Measurements from ENCODE around the gene PDE4DIP. TPM values are rescaled to one million over a fixed set of nuclear protein-coding genes. Genes with fewer than 3 reads are reported as not detected.
"Not testable (repeated sequence)": the region's sequence is repeated elsewhere in the genome, so short reads cannot be mapped to it uniquely, and the experiment has no call there.

Gene PDE4DIP
- total and polyA plus RNA-seq, 4 donors = 70.7 to 339 (median 138) TPM

DNA sequence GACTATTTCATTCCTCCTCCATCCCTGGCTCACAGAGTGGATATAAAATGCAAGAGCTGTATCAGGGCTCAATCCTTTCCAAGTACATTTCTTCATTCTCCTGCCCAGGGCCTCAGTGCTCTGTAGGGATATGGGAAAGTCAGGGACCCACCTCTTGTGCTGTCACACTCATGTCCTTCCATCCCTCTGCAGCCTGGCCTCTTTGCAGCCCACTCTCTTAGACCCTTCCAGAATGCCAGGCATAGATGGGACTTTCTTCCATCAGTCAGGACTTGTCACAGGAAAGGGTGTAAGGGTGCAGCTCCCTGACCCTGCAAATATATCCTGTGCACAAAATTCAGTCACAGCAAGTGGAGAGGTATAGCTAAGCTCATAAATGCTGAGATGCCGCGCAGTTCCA is 172.4 kb downstream of the PDE4DIP start:
- 94 to 100% methylated on average over 2 of the region's 2 CpGs for WGBS, 2 donors
- intact Hi-C loops (cut with DNase I); H3K4me1 ChIP-seq (ENCODE audit: control insufficient read depth in 1 of 2, insufficient read depth in 2 of 2, low read length in 2 of 2); H3K4me3 ChIP-seq (ENCODE audit: low read length in 2 of 2); H3K36me3 ChIP-seq (ENCODE audit: control insufficient read depth in 1 of 2, insufficient read depth in 2 of 2, low read length in 1 of 2); H3K27ac ChIP-seq (ENCODE audit: low read depth in 1 of 2, low read length in 2 of 2); H3K9me3 ChIP-seq (ENCODE audit: control insufficient read depth, low read length); H3K27me3 ChIP-seq (ENCODE audit: control insufficient read depth in 1 of 2, insufficient read depth in 2 of 2, low read length in 1 of 2); DNase-seq: not testable (repeated sequence)
- peak; percentile 62 for ATAC-seq (ENCODE audit: low FRiP score)

DNA sequence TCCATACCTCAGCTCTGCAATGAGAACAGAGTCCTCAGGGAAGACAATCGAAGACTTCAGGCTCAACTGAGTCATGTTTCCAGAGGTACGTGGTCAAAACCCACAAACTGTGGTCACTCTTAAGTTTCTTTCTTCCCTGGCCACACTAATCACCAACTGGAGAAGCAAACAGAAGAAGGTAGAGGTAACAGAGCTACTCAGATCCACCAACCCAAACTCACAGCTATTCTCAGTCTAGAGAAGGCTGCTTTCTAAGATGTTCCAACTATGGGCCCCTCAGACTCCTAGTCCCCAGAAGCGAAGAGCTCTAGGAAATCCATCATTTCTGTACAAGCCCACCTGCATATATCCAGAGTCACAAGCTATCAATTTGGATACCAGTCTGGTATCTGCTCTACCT is 174.3 kb downstream of the PDE4DIP start:
- DNase-seq; H3K27ac ChIP-seq (ENCODE audit: low read depth in 1 of 2, low read length in 2 of 2); H3K4me3 ChIP-seq (ENCODE audit: low read length in 2 of 2); H3K36me3 ChIP-seq (ENCODE audit: control insufficient read depth in 1 of 2, insufficient read depth in 2 of 2, low read length in 1 of 2); ATAC-seq (ENCODE audit: low FRiP score); H3K4me1 ChIP-seq (ENCODE audit: control insufficient read depth in 1 of 2, insufficient read depth in 2 of 2, low read length in 2 of 2); intact Hi-C loops (cut with DNase I); H3K27me3 ChIP-seq (ENCODE audit: control insufficient read depth in 1 of 2, insufficient read depth in 2 of 2, low read length in 1 of 2); H3K9me3 ChIP-seq (ENCODE audit: control insufficient read depth, low read length): not testable (repeated sequence)
- WGBS, 2 donors = 93% methylated on average over 2 of the region's 3 CpGs

DNA sequence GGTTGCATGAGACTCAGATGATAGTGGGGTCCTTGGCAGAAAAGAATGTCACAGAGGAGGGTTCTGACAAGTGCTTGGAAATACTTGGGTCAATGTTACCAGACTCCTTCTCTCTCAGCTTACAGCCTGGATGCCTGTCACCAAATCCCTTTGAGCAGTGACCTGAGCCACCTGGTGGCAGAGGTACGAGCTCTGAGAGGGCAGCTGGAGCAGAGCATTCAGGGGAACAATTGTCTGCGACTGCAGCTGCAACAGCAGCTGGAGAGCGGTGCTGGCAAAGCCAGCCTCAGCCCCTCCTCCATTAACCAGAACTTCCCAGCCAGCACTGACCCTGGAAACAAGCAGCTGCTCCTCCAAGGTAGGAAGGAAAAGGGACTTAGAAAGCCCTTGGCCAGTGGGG is 180.1 kb downstream of the PDE4DIP start:
- DNase-seq; H3K27me3 ChIP-seq (ENCODE audit: control insufficient read depth in 1 of 2, insufficient read depth in 2 of 2, low read length in 1 of 2); H3K4me3 ChIP-seq (ENCODE audit: low read length in 2 of 2); intact Hi-C loops (cut with DNase I); ATAC-seq (ENCODE audit: low FRiP score); H3K4me1 ChIP-seq (ENCODE audit: control insufficient read depth in 1 of 2, insufficient read depth in 2 of 2, low read length in 2 of 2); H3K9me3 ChIP-seq (ENCODE audit: control insufficient read depth, low read length); H3K27ac ChIP-seq (ENCODE audit: low read depth in 1 of 2, low read length in 2 of 2); H3K36me3 ChIP-seq (ENCODE audit: control insufficient read depth in 1 of 2, insufficient read depth in 2 of 2, low read length in 1 of 2): not testable (repeated sequence)
- no CpG with 5 or more reads among the region's 3 CpGs for WGBS, 2 donors

DNA sequence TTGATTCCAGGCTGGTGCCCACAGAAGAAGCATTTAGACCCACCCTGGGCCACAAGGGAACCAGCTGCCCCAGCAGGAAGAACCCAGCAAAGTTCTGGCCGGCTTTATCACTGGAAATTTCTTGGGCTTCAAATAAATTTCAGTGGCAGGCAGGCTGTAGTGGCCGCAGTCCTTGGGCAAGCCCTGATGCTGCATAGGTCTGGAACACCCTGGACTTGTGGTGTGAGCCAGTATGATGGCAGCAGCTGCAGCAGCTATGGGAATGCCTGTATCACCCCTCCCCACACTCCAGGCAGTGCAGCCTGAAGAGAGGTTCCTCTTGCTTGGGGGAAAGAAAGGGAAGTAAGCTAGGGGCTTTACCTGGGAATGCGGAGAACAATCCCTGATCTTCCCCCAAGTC is 189.7 kb downstream of the PDE4DIP start:
- H3K27me3 ChIP-seq (ENCODE audit: control insufficient read depth in 1 of 2, insufficient read depth in 2 of 2, low read length in 1 of 2); ATAC-seq (ENCODE audit: low FRiP score); H3K4me3 ChIP-seq (ENCODE audit: low read length in 2 of 2); intact Hi-C loops (cut with DNase I); H3K36me3 ChIP-seq (ENCODE audit: control insufficient read depth in 1 of 2, insufficient read depth in 2 of 2, low read length in 1 of 2); H3K4me1 ChIP-seq (ENCODE audit: control insufficient read depth in 1 of 2, insufficient read depth in 2 of 2, low read length in 2 of 2); DNase-seq; H3K27ac ChIP-seq (ENCODE audit: low read depth in 1 of 2, low read length in 2 of 2); H3K9me3 ChIP-seq (ENCODE audit: control insufficient read depth, low read length): not testable (repeated sequence)
- 84% methylated on average over 2 of the region's 3 CpGs; no CpG with 5 or more reads in 1 of the 2 donors for WGBS, 2 donors

DNA sequence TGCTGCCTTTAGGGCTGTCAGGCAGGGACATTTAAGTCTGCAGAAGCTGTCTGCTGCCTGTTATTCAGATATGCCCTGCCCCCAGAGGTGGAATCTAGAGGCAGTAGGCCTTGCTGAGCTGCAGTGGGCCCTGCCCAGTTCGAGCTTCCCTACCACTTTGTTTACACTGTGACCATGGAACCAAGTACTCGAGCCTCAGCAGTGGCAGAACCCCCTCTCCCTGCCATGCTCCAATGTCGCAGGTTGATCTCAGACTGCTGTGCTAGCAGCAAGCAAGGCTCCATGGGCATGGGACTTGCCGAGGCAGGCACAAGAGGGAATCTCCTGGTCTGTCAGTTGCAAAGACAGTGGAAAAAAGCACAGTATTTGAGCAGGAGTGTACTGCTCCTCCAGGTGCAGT is 198.8 kb downstream of the PDE4DIP start:
- H3K27ac ChIP-seq (ENCODE audit: low read depth in 1 of 2, low read length in 2 of 2); DNase-seq; H3K4me1 ChIP-seq (ENCODE audit: control insufficient read depth in 1 of 2, insufficient read depth in 2 of 2, low read length in 2 of 2); H3K36me3 ChIP-seq (ENCODE audit: control insufficient read depth in 1 of 2, insufficient read depth in 2 of 2, low read length in 1 of 2); H3K9me3 ChIP-seq (ENCODE audit: control insufficient read depth, low read length); H3K27me3 ChIP-seq (ENCODE audit: control insufficient read depth in 1 of 2, insufficient read depth in 2 of 2, low read length in 1 of 2); H3K4me3 ChIP-seq (ENCODE audit: low read length in 2 of 2); intact Hi-C loops (cut with DNase I); ATAC-seq (ENCODE audit: low FRiP score): not testable (repeated sequence)
- 75 to 84% methylated on average over 2 to 4 of the region's 4 CpGs for WGBS, 2 donors

GRCh38 chr1:149064611-149065010 is 220.4 kb downstream of the PDE4DIP start:
- 77 to 81% methylated on average over 3 of the region's 3 CpGs for WGBS, 2 donors
- DNase-seq; H3K27me3 ChIP-seq (ENCODE audit: control insufficient read depth in 1 of 2, insufficient read depth in 2 of 2, low read length in 1 of 2); H3K4me1 ChIP-seq (ENCODE audit: control insufficient read depth in 1 of 2, insufficient read depth in 2 of 2, low read length in 2 of 2); H3K27ac ChIP-seq (ENCODE audit: low read depth in 1 of 2, low read length in 2 of 2); intact Hi-C loops (cut with DNase I); H3K36me3 ChIP-seq (ENCODE audit: control insufficient read depth in 1 of 2, insufficient read depth in 2 of 2, low read length in 1 of 2); ATAC-seq (ENCODE audit: low FRiP score); H3K4me3 ChIP-seq (ENCODE audit: low read length in 2 of 2); H3K9me3 ChIP-seq (ENCODE audit: control insufficient read depth, low read length): not testable (repeated sequence)

DNA sequence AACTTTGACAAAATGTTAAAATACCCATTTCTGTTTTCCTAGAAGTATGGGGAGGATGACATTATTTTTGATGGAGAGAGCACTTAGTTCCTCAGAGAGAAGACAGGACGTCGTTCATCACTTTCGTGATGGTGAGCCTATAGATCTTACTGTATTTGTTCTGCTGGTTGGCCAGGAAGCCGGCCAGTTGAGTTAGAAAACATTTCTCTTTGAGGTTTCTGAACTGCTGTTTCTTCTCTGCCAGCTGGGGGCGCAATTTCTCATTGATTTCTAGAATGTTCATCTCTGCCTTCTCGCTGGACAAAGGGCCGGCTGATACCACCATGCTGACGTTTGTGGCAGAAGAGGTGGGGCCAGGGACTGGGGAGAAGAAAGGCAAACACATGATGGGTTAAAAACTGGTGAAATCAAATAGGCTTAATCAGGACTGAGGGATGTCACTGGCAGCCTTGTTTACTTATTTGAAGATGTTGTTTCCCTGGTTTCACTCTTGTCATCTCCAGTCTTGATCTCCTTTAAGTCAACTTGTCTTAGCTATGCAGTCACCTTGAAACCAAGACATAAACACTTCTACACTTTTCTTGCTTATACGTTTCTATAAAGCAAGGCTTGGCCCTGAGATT is 231.4 kb downstream of the PDE4DIP start:
- H3K27ac ChIP-seq (ENCODE audit: low read depth in 1 of 2, low read length in 2 of 2); H3K4me1 ChIP-seq (ENCODE audit: control insufficient read depth in 1 of 2, insufficient read depth in 2 of 2, low read length in 2 of 2); H3K4me3 ChIP-seq (ENCODE audit: low read length in 2 of 2); DNase-seq; H3K9me3 ChIP-seq (ENCODE audit: control insufficient read depth, low read length); intact Hi-C loops (cut with DNase I); H3K36me3 ChIP-seq (ENCODE audit: control insufficient read depth in 1 of 2, insufficient read depth in 2 of 2, low read length in 1 of 2); H3K27me3 ChIP-seq (ENCODE audit: control insufficient read depth in 1 of 2, insufficient read depth in 2 of 2, low read length in 1 of 2); ATAC-seq (ENCODE audit: low FRiP score): not testable (repeated sequence)
- 55 to 56% methylated on average over 4 of the region's 9 CpGs for WGBS, 2 donors

Other genes starting within 250 kb of the PDE4DIP start
- 10 to 100 TPM; 60.4 to 76.3 TPM for gene NBPF14, start 248.4 kb upstream of the PDE4DIP start, total RNA-seq
- gene NBPF14, start 248.4 kb upstream of the PDE4DIP start, polyA plus RNA-seq = 10 to 100 TPM; 21.2 to 21.4 TPM
- 1 to 10 TPM in 1 of 2 donors, under 1 TPM in 1; 0.75 to 1.2 TPM for gene NUDT4B, start 95.7 kb upstream of the PDE4DIP start, total RNA-seq
- gene NUDT4B, start 95.7 kb upstream of the PDE4DIP start, polyA plus RNA-seq = 1 to 10 TPM in 1 of 2 donors, not detected in 1; 1.8 TPM

All from aorta (tissue), 5 donors.